Liver (tissue), 9 donors: ENCODE data around the gene DRAXIN. TPM values are rescaled to one million over a fixed set of nuclear protein-coding genes. Genes with fewer than 3 reads are reported as not detected.

Source experiments
- DNase-seq: peaks from one replicate; pipeline ENCODE4 v3.0.0-alpha.2; 2017; ENCODE audit warnings: low spot score
- H3K27ac ChIP-seq, 2 donors: one replicate each; pipeline ENCODE4 v1.7.0; 2013; ENCODE audit warnings: inconsistent platforms in 2 of 2, low read length in 2 of 2, control low read depth in 1 of 2, low read depth in 1 of 2, mild to moderate bottlenecking in 1 of 2
- H3K27me3 ChIP-seq, 4 donors: one replicate each; pipeline versions ENCODE4 v1.6.1 to v1.7.0; 2013; ENCODE audit warnings: low read length in 3 of 4, inconsistent platforms in 1 of 4, mild to moderate bottlenecking in 1 of 4, moderate library complexity in 1 of 4; ENCODE audit not compliant: control insufficient read depth in 4 of 4, insufficient read depth in 4 of 4
- H3K36me3 ChIP-seq, 4 donors: one replicate each; pipeline versions ENCODE4 v1.6.1 to v1.7.0; 2013; ENCODE audit warnings: low read length in 3 of 4, mild to moderate bottlenecking in 3 of 4, low read depth in 1 of 4, moderate library complexity in 1 of 4; ENCODE audit not compliant: control insufficient read depth in 4 of 4, insufficient read depth in 3 of 4
- H3K4me1 ChIP-seq, 4 donors: one replicate each; pipeline versions ENCODE4 v1.6.1 to v1.7.0; 2013; ENCODE audit warnings: low read length in 3 of 4, mild to moderate bottlenecking in 3 of 4, moderate library complexity in 1 of 4; ENCODE audit not compliant: control insufficient read depth in 4 of 4, insufficient read depth in 4 of 4
- H3K4me3 ChIP-seq, 3 donors: one replicate each; pipeline versions ENCODE4 v1.6.1 to v1.7.0; 2013; ENCODE audit warnings: low read length in 3 of 3, control low read depth in 1 of 3, low read depth in 1 of 3, mild to moderate bottlenecking in 1 of 3
- H3K9ac ChIP-seq, 2 donors: one replicate each; pipeline ENCODE4 v1.7.0; 2013; ENCODE audit warnings: low read length in 2 of 2, mild to moderate bottlenecking in 2 of 2, moderate library complexity in 2 of 2, control low read depth in 1 of 2, low read depth in 1 of 2
- H3K9me3 ChIP-seq, 4 donors: one replicate each; pipeline versions ENCODE4 v1.6.1 to v1.7.0; 2013; ENCODE audit warnings: low read length in 3 of 4; ENCODE audit not compliant: control insufficient read depth in 4 of 4
- ATF3 ChIP-seq: IDR thresholded peaks from 2 replicates; pipeline ENCODE4 v1.6.1; 2016; ENCODE audit warnings: antibody characterized with exemption
- CTCF ChIP-seq: fragments of 150-350 bp; IDR thresholded peaks from 2 replicates; pipeline ENCODE4 v1.5.1; 2017; ENCODE audit warnings: improper control_type of control experiment, low read depth, low read length; ENCODE audit not compliant: missing input control
- FOXA1 ChIP-seq: IDR thresholded peaks from 2 replicates; pipeline ENCODE4 v1.6.1; 2016; ENCODE audit warnings: antibody characterized with exemption
- GABPA ChIP-seq, 2 donors: IDR thresholded peaks in 1 of 2; conservative IDR thresholded peaks in 1 of 2; 2 replicates each; pipeline ENCODE4 v1.6.1; 2016; ENCODE audit warnings: antibody characterized with exemption in 2 of 2, mild to moderate bottlenecking in 1 of 2, moderate library complexity in 1 of 2
- HNF4A ChIP-seq, 2 donors: conservative IDR thresholded peaks; 2 replicates each; pipeline ENCODE4 v1.6.1; 2016; ENCODE audit warnings: antibody characterized with exemption in 2 of 2, mild to moderate bottlenecking in 2 of 2
- HNF4G ChIP-seq: IDR thresholded peaks from 2 replicates; pipeline ENCODE4 v1.6.1; 2016; ENCODE audit warnings: antibody characterized with exemption
- JUND ChIP-seq, 2 donors: IDR thresholded peaks; 2 replicates each; pipeline ENCODE4 v1.6.1; 2016; ENCODE audit warnings: antibody characterized with exemption in 2 of 2
- RAD21 ChIP-seq, 2 donors: IDR thresholded peaks; 2 replicates each; pipeline ENCODE4 v1.6.1; 2016; ENCODE audit warnings: antibody characterized with exemption in 2 of 2, mild to moderate bottlenecking in 2 of 2
- RXRA ChIP-seq, 2 donors: IDR thresholded peaks; 2 replicates each; pipeline ENCODE4 v1.6.1; 2017 to 2018; ENCODE audit warnings: antibody characterized with exemption in 2 of 2, mild to moderate bottlenecking in 1 of 2
- YY1 ChIP-seq: IDR thresholded peaks from 2 replicates; pipeline ENCODE4 v1.6.1; 2016; ENCODE audit warnings: antibody characterized with exemption, mild to moderate bottlenecking
- WGBS: extraction: QIAGEN DNeasy Blood & Tissue Kit; methylation state at CpG from one replicate; pipeline ENCODE4 v1.1.7; 2013; 5-methylcytosine and 5-hydroxymethylcytosine counted together
- polyA plus RNA-seq, 2 donors: library from polyadenylated mRNA; stranded (reverse) in 1 of 2; unstranded in 1 of 2; fragments of 200-250 nt in 1 of 2; fragments of >200 nt in 1 of 2; fragmentation: Nextera tagmentation in 1 of 2; extraction: Ambion mirVana in 1 of 2; gene quantifications; one replicate each; pipeline versions ENCODE4 v1.2.1 to v1.2.3, GENCODE V29; 2013 to 2015
- total RNA-seq, 2 donors: library from RNA; depleted of rRNA; stranded (reverse); fragments of >200 nt; gene quantifications; one replicate each; pipeline ENCODE4 v1.2.3, GENCODE V29; 2014
- TF ChIP-seq, protein P1 (sequence below): IDR thresholded peaks from 2 replicates; pipeline ENCODE4 v1.6.1; 2016; ENCODE audit warnings: antibody characterized with exemption
- TF ChIP-seq, protein P2 (sequence below): IDR thresholded peaks from 2 replicates; pipeline ENCODE4 v1.6.1; 2016; ENCODE audit warnings: antibody characterized with exemption, mild to moderate bottlenecking
- TF ChIP-seq, protein P3 (sequence below): IDR thresholded peaks from 2 replicates; pipeline ENCODE4 v1.6.1; 2016; ENCODE audit warnings: antibody characterized with exemption
- donor health status: healthy.
- donor health status: healthy.
- donor health status: healthy.
- donor health status: healthy.
- donor health status: healthy.

The DRAXIN gene
- total and polyA plus RNA-seq, 4 donors: under 0.01 to 0.01 TPM; not detected in 2

- no peak for DNase-seq
- TF ChIP-seq HNF4A (conservative IDR thresholded peaks at IDR 0.05) (no peak), CTCF (no peak), JUND (IDR thresholded peaks at IDR 0.05) (no peak)
- TF ChIP-seq, protein P1, sequence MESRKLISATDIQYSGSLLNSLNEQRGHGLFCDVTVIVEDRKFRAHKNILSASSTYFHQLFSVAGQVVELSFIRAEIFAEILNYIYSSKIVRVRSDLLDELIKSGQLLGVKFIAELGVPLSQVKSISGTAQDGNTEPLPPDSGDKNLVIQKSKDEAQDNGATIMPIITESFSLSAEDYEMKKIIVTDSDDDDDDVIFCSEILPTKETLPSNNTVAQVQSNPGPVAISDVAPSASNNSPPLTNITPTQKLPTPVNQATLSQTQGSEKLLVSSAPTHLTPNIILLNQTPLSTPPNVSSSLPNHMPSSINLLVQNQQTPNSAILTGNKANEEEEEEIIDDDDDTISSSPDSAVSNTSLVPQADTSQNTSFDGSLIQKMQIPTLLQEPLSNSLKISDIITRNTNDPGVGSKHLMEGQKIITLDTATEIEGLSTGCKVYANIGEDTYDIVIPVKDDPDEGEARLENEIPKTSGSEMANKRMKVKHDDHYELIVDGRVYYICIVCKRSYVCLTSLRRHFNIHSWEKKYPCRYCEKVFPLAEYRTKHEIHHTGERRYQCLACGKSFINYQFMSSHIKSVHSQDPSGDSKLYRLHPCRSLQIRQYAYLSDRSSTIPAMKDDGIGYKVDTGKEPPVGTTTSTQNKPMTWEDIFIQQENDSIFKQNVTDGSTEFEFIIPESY: no peak
- peaks cover 7 to 39% (median 30%) of the 10 kb centered on the region in 4 donors for H3K4me1 ChIP-seq
- H3K4me3 ChIP-seq: no peak overlapping the region
- H3K9me3 ChIP-seq: no peaks in the 10 kb centered on the region
- no peak overlapping the region for H3K27ac ChIP-seq
- 79% methylated on average over 17 of the region's 17 CpGs for WGBS
- H3K9ac ChIP-seq: no peak overlapping the region
- no peaks in the 10 kb centered on the region for H3K36me3 ChIP-seq
- H3K27me3 ChIP-seq: no peaks in the 10 kb centered on the region
Observed at GRCh38 chr1:11653101-11653860, 38.2 kb upstream of the DRAXIN start.

- 84% methylated on average over 7 of the region's 7 CpGs for whole genome bisulfite sequencing
- no peak overlapping the region for H3K9ac ChIP-seq
- no peak for DNase-seq
Observed at GRCh38 chr1:11653861-11654136, 37.7 kb upstream of the DRAXIN start.

More at GRCh38 chr1:11653861-11654136, 37.7 kb upstream of the DRAXIN start:
- Histone ChIP-seq H3K9me3 (no peaks in the 10 kb centered on the region), H3K4me3 (no peak overlapping the region), H3K4me1 (peaks cover 2 to 34% (median 25%) of the 10 kb centered on the region in 4 donors), H3K27ac (no peak overlapping the region), H3K27me3 (no peaks in the 10 kb centered on the region), H3K36me3 (no peaks in the 10 kb centered on the region)
- TF ChIP-seq, protein P2, sequence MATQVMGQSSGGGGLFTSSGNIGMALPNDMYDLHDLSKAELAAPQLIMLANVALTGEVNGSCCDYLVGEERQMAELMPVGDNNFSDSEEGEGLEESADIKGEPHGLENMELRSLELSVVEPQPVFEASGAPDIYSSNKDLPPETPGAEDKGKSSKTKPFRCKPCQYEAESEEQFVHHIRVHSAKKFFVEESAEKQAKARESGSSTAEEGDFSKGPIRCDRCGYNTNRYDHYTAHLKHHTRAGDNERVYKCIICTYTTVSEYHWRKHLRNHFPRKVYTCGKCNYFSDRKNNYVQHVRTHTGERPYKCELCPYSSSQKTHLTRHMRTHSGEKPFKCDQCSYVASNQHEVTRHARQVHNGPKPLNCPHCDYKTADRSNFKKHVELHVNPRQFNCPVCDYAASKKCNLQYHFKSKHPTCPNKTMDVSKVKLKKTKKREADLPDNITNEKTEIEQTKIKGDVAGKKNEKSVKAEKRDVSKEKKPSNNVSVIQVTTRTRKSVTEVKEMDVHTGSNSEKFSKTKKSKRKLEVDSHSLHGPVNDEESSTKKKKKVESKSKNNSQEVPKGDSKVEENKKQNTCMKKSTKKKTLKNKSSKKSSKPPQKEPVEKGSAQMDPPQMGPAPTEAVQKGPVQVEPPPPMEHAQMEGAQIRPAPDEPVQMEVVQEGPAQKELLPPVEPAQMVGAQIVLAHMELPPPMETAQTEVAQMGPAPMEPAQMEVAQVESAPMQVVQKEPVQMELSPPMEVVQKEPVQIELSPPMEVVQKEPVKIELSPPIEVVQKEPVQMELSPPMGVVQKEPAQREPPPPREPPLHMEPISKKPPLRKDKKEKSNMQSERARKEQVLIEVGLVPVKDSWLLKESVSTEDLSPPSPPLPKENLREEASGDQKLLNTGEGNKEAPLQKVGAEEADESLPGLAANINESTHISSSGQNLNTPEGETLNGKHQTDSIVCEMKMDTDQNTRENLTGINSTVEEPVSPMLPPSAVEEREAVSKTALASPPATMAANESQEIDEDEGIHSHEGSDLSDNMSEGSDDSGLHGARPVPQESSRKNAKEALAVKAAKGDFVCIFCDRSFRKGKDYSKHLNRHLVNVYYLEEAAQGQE: no peak
- TF ChIP-seq, protein P1: no peak
- TF ChIP-seq RAD21 (IDR thresholded peaks at IDR 0.05): no peak
- no peak for TF ChIP-seq RXRA (IDR thresholded peaks at IDR 0.05)
- no peak for TF ChIP-seq ATF3
- TF ChIP-seq FOXA1: no peak
- no peak for TF ChIP-seq YY1
- no peak for TF ChIP-seq HNF4G
- TF ChIP-seq HNF4A (conservative IDR thresholded peaks at IDR 0.05): no peak
- TF ChIP-seq, protein P3, sequence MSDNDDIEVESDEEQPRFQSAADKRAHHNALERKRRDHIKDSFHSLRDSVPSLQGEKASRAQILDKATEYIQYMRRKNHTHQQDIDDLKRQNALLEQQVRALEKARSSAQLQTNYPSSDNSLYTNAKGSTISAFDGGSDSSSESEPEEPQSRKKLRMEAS: no peak
- no peak for TF ChIP-seq GABPA (IDR thresholded peaks at IDR 0.05 in 1 of 2, conservative IDR thresholded peaks at IDR 0.05 in 1 of 2)
- no peak for TF ChIP-seq JUND (IDR thresholded peaks at IDR 0.05)
